Motor neuron (in vitro differentiated cells): ENCODE data around the gene VAMP1. TPM values are rescaled to one million over a fixed set of nuclear protein-coding genes. Genes with fewer than 3 reads are reported as not detected.
"Not testable (repeated sequence)": the region's sequence is repeated elsewhere in the genome, so short reads cannot be mapped to it uniquely, and the experiment has no call there.

ENCODE experiments used
- ATAC-seq, 8 experiments: fragments of 200-7000 bp; cut with Tn5 transposase; replicated peaks in 6 of 8; 2 replicates each; pipeline ENCODE4 v1.8.0; 2021; ENCODE audit warnings: mild to moderate bottlenecking in 8 of 8, moderate library complexity in 8 of 8
- H3K27ac ChIP-seq, 2 donors: fragments of 250-450 bp; sonication (Bioruptor Pico); 2 replicates each; pipeline ENCODE4 v1.9.0; 2021; ENCODE audit warnings: antibody characterized with exemption in 2 of 2, mild to moderate bottlenecking in 2 of 2, moderate library complexity in 1 of 2
- H3K4me1 ChIP-seq, 2 donors: fragments of 250-450 bp; sonication (Bioruptor Pico); replicated peaks in 1 of 2; 2 replicates each; pipeline ENCODE4 v1.6.1; 2021; ENCODE audit warnings: antibody characterized with exemption in 2 of 2, mild to moderate bottlenecking in 2 of 2, moderate library complexity in 1 of 2
- H3K4me3 ChIP-seq, 5 donors: fragments of 250-450 bp; sonication (Bioruptor Pico); 2 replicates each; pipeline ENCODE4 v1.9.0; 2021; ENCODE audit warnings: antibody characterized with exemption in 5 of 5, mild to moderate bottlenecking in 5 of 5, moderate library complexity in 4 of 5
- WGBS, 10 experiments: fragments of 450-650 bp; shearing (Covaris generic); methylation state at CpG; one replicate each; pipeline ENCODE4 v1.0.0; 2022; 5-methylcytosine and 5-hydroxymethylcytosine counted together
- in situ Hi-C, 9 experiments: fragments of 400-800 bp; cut with MboI; loops; one replicate each; pipeline ENCODE4 v1.15.0; 2021; ENCODE audit warnings: low sequenced_read_pairs in 9 of 9, low pct_unique_long_range_greater_than_20kb in 2 of 9; ENCODE audit not compliant: unreplicated experiment in 9 of 9
- total RNA-seq, 8 experiments: library from RNA; unstranded; fragments of 300-600 nt; gene quantifications; 2 replicates each; pipeline versions ENCODE4 v1.2.3 to v1.2.4, GENCODE V29; 2022

The VAMP1 gene
- total RNA-seq, 8 experiments from 2014 or later = 6.1 to 38.3 (median 15.9) TPM

DNA sequence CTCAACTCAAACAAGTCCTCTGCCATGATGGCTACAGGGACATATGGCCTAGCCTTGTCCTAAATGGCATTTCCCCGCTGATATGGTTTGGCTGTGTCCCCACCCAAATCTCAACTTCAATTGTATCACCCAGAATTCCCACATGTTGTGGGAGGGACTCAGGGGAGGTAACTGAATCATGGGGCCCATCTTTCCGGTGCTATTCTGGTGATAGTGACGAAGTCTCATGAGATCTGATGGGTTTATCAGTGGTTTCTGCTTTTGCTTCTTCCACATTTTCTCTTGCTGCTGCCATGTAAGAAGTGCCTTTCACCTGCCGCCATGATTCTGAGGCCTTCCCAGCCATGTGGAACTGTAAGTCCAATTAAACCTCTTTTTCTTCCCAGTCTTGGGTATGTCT, 3.7 kb downstream of the VAMP1 start:
- H3K27ac ChIP-seq, ATAC-seq, H3K4me3 ChIP-seq, in situ Hi-C loops: not testable (repeated sequence)
- peaks cover 3 to 11% of the 10 kb centered on the region in 2 donors for H3K4me1 ChIP-seq
- 29 to 100% (median 93%) methylated on average over 1 to 3 of the region's 4 CpGs; no CpG with 5 or more reads in 5 of the 10 experiments for WGBS, 10 experiments

DNA sequence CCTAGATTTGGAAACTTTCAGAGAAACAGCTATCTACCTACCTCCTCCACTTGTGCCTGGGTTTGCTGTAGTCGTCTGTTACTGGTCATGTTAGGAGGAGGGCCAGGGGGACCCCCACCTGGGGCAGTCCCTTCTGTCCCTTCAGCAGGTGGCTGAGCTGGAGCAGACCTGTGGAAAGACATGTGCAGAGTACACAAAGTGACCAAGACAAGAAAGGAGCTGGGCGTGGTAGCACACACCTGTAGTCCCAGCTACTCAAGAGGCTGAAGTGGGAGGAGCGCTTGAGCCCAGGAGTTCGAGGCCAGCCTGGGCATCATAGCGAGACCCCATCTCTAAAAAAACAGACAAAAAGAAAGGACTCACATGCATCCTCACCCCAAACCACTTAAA, 4.3 kb downstream of the VAMP1 start:
- Histone ChIP-seq H3K27ac (no peak overlapping the region), H3K4me3 (no peak overlapping the region), H3K4me1 (peaks cover 0 to 8% of the 10 kb centered on the region in 2 donors)
- WGBS, 10 experiments = 80 to 100% (median 88%) methylated on average over 1 to 4 of the region's 5 CpGs; no CpG with 5 or more reads in 5 of the 10 experiments
- in situ Hi-C loops = no loop called here
- ATAC-seq = no peak

DNA sequence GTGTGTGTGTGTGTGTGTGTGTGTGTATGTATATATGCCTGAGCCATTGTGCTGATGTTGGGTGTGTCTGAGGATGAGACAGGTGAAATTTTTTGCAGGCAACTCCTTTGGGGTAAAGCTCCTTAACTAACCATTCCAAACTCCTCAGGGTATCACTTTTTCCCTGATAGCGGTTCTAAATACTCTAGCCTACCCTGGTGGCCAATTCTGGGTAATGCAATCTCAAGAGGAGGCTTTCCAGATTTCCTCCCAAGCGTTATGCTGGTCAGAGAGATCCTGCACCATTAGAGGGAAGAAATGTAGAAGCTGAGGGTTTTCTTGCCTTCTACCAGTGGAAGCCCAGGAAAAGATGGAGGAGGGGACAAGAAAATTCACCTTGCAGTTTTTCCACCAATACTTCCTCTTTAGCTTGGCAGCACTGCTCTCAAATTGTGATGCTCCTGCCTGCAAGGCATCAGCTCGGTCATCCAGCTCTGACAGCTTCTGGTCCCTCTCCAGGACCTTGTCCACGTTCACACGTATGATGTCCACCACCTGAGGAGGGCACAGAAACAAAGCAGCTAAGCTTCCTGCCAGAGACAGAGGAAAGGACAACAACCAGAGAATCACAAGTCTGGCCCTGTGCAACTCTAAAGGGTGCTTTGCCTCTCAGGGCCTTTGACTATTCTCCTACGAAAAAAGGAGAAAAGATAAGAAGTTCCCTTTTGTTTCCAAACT, 4.9 kb downstream of the VAMP1 start:
- peak in 5 of 8 experiments; percentile 19 to 44 (median 26) for ATAC-seq
- 0 to 100% (median 50%) methylated on average over 1 to 6 of the region's 6 CpGs; no CpG with 5 or more reads in 1 of the 10 experiments for WGBS, 10 experiments
- peaks cover 0 to 8% of the 10 kb centered on the region in 2 donors for H3K4me1 ChIP-seq
- no peak overlapping the region for H3K27ac ChIP-seq
- H3K4me3 ChIP-seq = no peak overlapping the region
- in situ Hi-C loops = no loop called here

- in situ Hi-C loops = no loop called here
- ATAC-seq = no peak
- H3K4me3 ChIP-seq = no peak overlapping the region
- H3K4me1 ChIP-seq = peaks cover 0 to 6% of the 10 kb centered on the region in 2 donors
- 90 to 100% (median 96%) methylated on average over 1 to 6 of the region's 8 CpGs; no CpG with 5 or more reads in 6 of the 10 experiments for WGBS, 10 experiments
- H3K27ac ChIP-seq = no peak overlapping the region
Observed at GRCh38 chr12:6464531-6464930, 5.9 kb downstream of the VAMP1 start.

- ATAC-seq = no peak
- 84 to 100% (median 92%) methylated on average over 2 to 5 of the region's 6 CpGs; no CpG with 5 or more reads in 3 of the 10 experiments for WGBS, 10 experiments
- in situ Hi-C loops = no loop called here
- H3K4me1 ChIP-seq = no peaks in the 10 kb centered on the region
- no peak overlapping the region for H3K27ac ChIP-seq
- H3K4me3 ChIP-seq = no peak overlapping the region
Observed at GRCh38 chr12:6463858-6464257, 6.6 kb downstream of the VAMP1 start.

GRCh38 chr12:6463216-6463615, 7.3 kb downstream of the VAMP1 start:
- 67 to 100% (median 97%) methylated on average over 1 to 7 of the region's 7 CpGs; no CpG with 5 or more reads in 1 of the 10 experiments for WGBS, 10 experiments
- in situ Hi-C loops = no loop called here
- no peak overlapping the region for H3K4me3 ChIP-seq
- no peaks in the 10 kb centered on the region for H3K4me1 ChIP-seq
- ATAC-seq = no peak
- no peak overlapping the region for H3K27ac ChIP-seq

GRCh38 chr12:6462234-6462995, 8.1 kb downstream of the VAMP1 start:
- no peak for ATAC-seq
- WGBS, 10 experiments = 80 to 100% (median 86%) methylated on average over 1 to 9 of the region's 14 CpGs; no CpG with 5 or more reads in 1 of the 10 experiments
- in situ Hi-C loops = no loop called here
- Histone ChIP-seq H3K4me3 (no peak overlapping the region), H3K4me1 (no peaks in the 10 kb centered on the region), H3K27ac (no peak overlapping the region)

DNA sequence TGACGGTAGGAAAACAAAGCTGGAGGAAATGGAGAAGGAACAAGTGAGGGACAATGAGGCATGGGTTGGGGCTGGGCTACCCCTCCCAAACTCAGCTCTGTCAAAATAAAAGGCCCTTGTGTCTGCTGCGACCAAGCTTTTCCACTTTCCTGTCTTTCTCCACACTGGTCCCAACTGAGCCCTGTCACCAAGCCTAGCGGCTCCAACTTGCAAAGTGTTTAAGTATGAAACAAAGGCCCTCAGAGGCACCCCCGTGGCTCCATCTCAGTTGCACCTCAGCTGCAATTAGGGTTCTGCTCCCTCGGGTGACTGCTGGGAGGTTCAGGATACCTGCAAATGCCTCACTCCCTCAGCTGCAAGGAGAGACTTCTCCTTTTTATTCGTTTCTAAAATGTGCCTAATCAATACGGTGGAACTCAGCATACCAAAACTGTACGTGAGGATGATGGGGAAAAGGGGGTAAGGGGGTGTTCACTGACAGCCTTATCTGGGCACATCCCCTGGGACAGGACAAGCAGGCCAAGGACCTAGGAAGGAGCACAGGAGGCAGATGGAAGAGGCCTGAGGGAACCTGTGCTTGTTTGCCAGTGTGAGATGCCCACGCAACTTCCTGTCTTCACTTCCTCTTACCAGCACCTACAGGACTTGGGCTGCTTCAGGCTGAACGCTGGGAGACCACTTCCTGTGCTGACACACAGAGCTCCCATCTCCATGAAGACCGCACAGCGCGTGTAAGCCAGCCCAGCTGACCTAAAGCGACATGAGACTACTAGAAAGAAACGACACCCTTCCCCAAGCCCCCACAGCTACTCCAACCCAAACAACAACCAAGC, 8.9 kb downstream of the VAMP1 start:
- 60 to 94% (median 87%) methylated on average over 1 to 12 of the region's 15 CpGs; no CpG with 5 or more reads in 1 of the 10 experiments for WGBS, 10 experiments
- no peak for ATAC-seq
- in situ Hi-C loops = no loop called here
- H3K4me1 ChIP-seq = no peaks in the 10 kb centered on the region
- H3K27ac ChIP-seq = no peak overlapping the region
- no peak overlapping the region for H3K4me3 ChIP-seq

GRCh38 chr12:6460751-6461371, 9.6 kb downstream of the VAMP1 start:
- no peak overlapping the region for H3K27ac ChIP-seq
- H3K4me1 ChIP-seq = no peaks in the 10 kb centered on the region
- no peak overlapping the region for H3K4me3 ChIP-seq
- no peak for ATAC-seq
- 87 to 100% (median 91%) methylated on average over 1 to 5 of the region's 10 CpGs; no CpG with 5 or more reads in 4 of the 10 experiments for WGBS, 10 experiments
- in situ Hi-C loops = no loop called here

DNA sequence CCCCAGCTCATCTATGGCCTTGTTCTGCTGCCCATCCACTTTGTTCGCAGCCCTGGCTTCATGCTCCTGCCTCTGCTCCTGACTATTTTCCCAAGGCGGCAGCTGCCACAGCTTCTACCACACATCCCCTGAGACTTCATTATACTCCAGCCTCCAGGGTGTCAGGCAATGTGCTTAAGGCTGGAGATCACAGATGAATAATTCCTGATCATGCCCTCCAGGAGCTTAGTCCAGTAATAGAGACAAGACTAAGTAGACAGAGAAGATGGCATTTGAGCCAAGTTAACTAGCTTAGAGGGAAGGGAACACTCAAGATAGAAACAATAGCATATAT, 11.5 kb downstream of the VAMP1 start:
- WGBS, 10 experiments = 75 to 100% (median 92%) methylated on average over 1 to 2 of the region's 2 CpGs; no CpG with 5 or more reads in 6 of the 10 experiments
- no peak for ATAC-seq
- in situ Hi-C loops = no loop called here
- no peak overlapping the region for H3K4me3 ChIP-seq
- no peaks in the 10 kb centered on the region for H3K4me1 ChIP-seq
- H3K27ac ChIP-seq = no peak overlapping the region

- 83 to 100% (median 94%) methylated on average over 1 to 7 of the region's 14 CpGs; no CpG with 5 or more reads in 3 of the 10 experiments for WGBS, 10 experiments
- Histone ChIP-seq H3K4me3 (no peak overlapping the region), H3K27ac (no peak overlapping the region), H3K4me1 (no peaks in the 10 kb centered on the region)
- peak in 1 of 8 experiments; percentile 8 for ATAC-seq
- in situ Hi-C loops = no loop called here
Observed at GRCh38 chr12:6458281-6459003, 12.0 kb downstream of the VAMP1 start.
